ENCODE measurements around the gene MTR. TPM values are rescaled to one million over a fixed set of nuclear protein-coding genes. Genes with fewer than 3 reads are reported as not detected.

The MTR gene
- total and polyA plus RNA-seq, 9 of the 15 experiments (the other 6 are each of a cell fraction or from before 2014, with no cell fraction given) = 3.4 to 44.3 (median 20.3) TPM

- TF ChIP-seq CHD7 (IDR thresholded peaks at IDR 0.05; ENCODE audit: low read depth, low read length) = no peak
- TF ChIP-seq ZNF398 (CRISPR knock-in tag; IDR thresholded peaks at IDR 0.05) = no peak
- TF ChIP-seq GTF2F1 (IDR thresholded peaks at IDR 0.05; ENCODE audit: low read depth, low read length) = no peak
- TF ChIP-seq U2AF2 (optimal IDR thresholded peaks at IDR 0.05; ENCODE audit: low read depth, low read length) = no peak
- no peak for TF ChIP-seq BCLAF1 (IDR thresholded peaks at IDR 0.05; ENCODE audit: borderline replicate concordance in 1 of 2, control insufficient read depth in 1 of 2, low read depth in 2 of 2, low read length in 1 of 2)
- no peak for TF ChIP-seq ZC3H11A (IDR thresholded peaks at IDR 0.05; ENCODE audit: low read depth, low read length)
- no peak for TF ChIP-seq RBFOX2 (IDR thresholded peaks at IDR 0.05; ENCODE audit: low read depth, low read length)
- TF ChIP-seq HCFC1 (IDR thresholded peaks at IDR 0.05; ENCODE audit: low read depth, low read length) = no peak
- no peak for TF ChIP-seq BDP1 (IDR thresholded peaks at IDR 0.05; ENCODE audit: insufficient read depth, insufficient read length)
- TF ChIP-seq MTA2 (IDR thresholded peaks at IDR 0.05; ENCODE audit: low read depth) = no peak
- TF ChIP-seq ZNF445 (CRISPR knock-in tag; IDR thresholded peaks at IDR 0.05; ENCODE audit: low read depth) = no peak
- no peak for TF ChIP-seq SPI1 (IDR thresholded peaks at IDR 0.05; ENCODE audit: borderline replicate concordance, low read depth, low read length)
- no peak for TF ChIP-seq NCOA6 (IDR thresholded peaks at IDR 0.05)
Measured at GRCh38 chr1:236757640-236758039, 37.5 kb upstream of the MTR start (continued).

All from K562 (cell line).